HG02973 (cell line): ENCODE data around the gene FAM20C.

Experiments used
- ATAC-seq: cut with Tn5 transposase; IDR thresholded peaks from one replicate; pipeline ENCODE4 v1.9.1; 2021; ENCODE audit warnings: moderate library complexity; ENCODE audit not compliant: unreplicated experiment

The FAM20C gene

GRCh38 chr7:191981-192649 is at the start of gene FAM20C:
Gene FAM20C, plus strand, starts transcription at chr7:192571. Its CDS starts 629 bp downstream, at chr7:193200.
- no peak for ATAC-seq

GRCh38 chr7:143145-143751 is 49.1 kb upstream of the FAM20C start:
- no peak for ATAC-seq

DNA sequence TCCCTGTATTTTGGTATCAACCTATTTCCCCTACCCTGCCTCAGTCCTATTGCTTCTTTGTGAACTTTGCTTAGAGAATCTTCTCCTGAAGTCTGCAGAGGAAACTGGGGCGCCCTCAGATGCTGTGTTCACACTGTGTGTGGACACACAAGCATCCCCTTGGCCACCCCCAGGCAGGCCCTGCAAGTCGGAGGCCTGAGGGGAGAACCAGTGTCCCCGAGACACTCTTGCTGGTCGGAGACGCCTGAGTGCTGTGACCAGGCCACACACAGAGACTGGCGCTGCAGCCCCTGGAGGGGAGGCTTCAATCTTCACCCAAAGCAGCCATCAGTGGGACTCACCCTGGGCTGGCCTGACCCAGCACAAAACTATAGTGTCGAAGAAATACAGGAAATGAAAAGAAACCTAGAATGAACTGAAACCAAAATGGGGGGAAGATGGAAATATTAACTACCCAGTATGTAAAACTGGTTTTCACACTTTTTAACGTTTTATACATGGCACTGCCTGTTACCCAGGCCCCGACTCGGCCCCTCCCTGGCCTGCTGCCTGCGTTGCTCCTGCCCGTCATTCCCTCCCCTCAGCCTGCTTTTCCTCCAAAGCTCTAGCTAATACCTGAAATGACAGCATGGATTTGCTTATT is 48.4 kb upstream of the FAM20C start:
- no peak for ATAC-seq

DNA sequence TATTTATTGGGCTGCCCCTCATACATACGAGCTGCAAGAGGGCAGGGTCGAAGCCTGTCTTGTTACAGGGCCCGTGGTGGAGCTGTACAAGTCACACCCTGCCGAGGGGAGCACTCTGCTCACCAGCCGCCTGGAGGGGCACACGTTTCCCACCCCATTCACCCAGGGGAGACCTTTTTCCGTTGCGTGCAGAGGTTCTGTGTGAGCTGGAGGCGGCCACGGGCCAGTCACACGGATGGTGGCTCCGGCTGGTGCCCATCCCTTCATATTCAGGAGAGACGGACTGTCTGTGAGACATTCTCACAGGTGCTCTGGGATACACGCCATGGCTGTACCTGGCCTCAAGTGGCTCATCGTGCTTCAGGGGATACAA is 47.9 kb upstream of the FAM20C start:
- ATAC-seq: no peak

GRCh38 chr7:145863-146262 is 46.5 kb upstream of the FAM20C start:
- no peak for ATAC-seq

- ATAC-seq: no peak
Measured at GRCh38 chr7:148543-148931, 43.8 kb upstream of the FAM20C start.

- peak; percentile 93 for ATAC-seq
Measured at GRCh38 chr7:148932-149790, 43.2 kb upstream of the FAM20C start.

DNA sequence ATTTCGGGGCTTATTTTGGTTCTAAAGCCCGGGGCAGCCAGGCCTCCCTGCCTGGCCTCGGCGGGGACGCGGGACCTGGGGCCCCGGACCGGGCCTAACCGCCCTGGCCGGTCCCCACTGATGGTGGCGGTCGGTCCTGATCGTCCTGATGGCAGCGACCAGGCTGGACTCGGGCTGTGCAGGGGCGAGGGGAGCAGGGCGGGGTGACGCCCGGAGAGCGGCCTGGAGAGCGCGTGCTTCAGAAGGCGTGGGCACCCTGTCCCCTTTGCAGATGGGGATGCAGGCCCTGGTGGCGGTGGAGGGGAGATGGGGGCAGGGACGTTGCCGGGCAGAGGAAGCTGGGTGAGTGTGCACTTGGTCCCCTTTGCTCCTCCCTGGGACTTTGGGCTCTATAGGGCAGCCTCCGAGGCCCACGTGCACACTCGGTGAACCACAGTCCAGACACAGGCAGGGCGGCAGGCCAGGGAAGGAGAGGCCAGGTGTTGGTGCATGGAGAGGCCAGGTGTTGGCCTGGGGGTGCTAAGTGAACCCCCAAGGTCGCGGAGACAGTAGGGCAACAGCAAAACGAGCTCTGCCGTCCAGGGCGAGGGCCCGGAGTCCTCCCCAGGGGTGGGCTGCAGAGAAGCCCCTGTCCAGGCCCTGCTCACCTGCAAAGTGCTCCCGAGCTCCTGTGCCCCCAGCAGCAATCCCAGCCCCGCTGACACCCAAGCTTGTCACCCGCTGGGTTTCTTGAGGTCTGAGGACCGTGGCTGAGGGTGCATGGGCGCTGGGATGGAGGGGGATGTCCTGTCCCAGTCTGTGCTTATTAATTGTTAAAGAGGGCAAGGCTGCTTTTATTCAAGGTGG is 42.4 kb upstream of the FAM20C start:
- ATAC-seq: peak; percentile 15

DNA sequence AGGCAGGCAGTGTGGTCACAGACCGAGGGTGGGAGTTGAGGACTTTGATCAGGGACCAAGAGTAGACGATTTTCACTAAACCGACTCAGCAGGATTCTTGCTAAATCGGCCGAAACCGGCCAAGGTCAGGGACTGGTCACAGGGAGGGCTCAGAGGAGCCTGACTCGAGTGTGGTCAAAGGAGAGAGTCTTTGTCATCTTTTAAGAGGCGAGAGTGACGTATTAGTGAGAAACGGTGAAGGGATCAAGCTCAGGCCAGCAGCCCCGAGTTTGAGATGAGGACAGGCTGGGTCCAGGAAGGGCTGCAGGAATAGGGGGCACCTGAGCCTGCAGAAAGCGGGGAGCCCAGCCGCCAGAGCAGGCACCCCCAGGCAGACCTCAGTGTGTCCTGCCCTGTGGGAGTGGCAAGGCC is 41.6 kb upstream of the FAM20C start:
- ATAC-seq: no peak

GRCh38 chr7:151346-152050 is 40.9 kb upstream of the FAM20C start:
- no peak for ATAC-seq

DNA sequence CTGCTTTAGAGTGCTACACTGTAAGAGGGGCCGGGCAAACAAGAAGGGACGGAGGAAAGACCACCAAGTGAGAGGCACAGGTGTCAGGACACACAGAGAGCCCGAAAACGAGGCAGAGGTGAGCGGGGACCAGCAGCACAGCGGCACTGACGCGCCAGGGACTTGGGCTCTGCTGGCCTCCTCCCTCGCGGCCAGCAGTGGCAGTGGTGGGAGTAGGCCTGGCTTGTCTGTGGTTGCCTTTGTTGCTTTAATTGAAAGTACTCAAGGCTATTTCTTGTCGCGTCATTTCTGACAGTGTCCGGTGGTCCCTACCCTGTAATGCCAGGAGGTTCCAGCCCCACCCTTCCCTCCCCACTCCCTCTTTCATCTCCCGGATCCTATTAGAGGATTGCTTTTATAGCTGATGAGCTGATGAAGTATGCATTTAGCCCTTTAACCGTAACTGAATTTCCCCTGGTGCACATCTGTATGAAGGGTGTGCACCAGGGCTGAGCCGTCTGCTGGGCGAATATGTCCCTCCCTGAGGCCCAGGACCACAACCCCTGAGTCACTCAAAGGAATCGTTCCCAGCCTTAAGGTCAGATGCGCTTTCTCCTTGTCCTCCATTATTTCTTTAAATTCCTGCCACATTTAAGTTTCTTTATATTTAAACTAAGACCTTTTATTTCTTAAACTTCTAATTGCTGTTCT is 39.5 kb upstream of the FAM20C start:
- no peak for ATAC-seq

GRCh38 chr7:153604-154003 is 38.8 kb upstream of the FAM20C start:
- no peak for ATAC-seq

DNA sequence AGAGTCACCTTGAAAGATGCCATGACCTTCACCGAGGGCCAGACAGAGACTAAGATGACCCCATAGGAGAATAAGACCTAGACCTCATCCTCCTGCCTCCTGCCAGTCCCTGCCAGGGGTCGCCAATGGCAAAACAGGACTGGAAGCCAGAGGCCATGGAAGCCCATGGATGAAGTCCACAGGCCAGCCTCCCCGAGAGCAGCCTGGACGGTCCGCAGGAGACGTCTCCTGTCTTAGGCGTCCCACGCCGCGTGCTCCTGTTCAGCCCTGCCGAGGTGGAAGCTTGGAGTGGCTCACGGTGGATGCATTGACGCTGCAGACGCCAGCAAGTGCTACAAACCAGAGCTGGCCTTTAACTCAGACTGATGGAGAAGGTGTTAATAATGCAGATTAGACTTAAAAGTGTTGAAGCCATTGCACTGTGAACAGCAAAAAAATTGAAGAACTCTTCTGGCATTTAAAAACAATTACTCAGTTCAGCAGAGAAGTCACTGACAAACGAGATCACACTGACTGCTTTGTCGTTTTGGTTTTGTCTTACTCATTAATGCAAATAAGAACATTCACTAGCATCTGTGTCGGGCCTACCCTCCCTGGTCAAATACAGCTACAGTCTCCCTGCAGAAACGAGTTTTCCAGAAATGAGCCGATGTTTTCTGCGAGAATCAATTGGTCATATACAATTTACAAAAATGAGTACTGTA is 38.1 kb upstream of the FAM20C start:
- no peak for ATAC-seq

DNA sequence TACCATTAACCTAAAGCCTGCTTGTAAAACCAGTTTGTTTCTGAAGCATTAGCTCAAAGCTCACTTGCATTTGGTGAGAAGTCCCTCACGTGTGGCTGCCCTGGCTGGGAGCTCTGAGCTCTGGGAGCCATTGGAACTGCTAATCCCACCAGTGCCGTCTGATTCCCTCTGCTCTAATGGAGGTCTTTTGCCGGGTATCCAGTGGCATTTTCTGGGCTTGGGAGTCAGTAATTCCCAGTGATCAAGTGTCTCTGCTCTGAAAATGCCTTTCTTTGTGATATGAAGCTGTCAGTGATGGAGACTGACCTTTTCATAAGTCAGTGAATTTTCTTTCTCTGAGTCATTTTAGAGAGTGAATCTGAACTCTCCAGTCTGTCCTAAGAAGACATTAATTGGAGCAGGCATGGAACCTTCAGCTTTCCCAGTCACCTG is 36.9 kb upstream of the FAM20C start:
- ATAC-seq: no peak

DNA sequence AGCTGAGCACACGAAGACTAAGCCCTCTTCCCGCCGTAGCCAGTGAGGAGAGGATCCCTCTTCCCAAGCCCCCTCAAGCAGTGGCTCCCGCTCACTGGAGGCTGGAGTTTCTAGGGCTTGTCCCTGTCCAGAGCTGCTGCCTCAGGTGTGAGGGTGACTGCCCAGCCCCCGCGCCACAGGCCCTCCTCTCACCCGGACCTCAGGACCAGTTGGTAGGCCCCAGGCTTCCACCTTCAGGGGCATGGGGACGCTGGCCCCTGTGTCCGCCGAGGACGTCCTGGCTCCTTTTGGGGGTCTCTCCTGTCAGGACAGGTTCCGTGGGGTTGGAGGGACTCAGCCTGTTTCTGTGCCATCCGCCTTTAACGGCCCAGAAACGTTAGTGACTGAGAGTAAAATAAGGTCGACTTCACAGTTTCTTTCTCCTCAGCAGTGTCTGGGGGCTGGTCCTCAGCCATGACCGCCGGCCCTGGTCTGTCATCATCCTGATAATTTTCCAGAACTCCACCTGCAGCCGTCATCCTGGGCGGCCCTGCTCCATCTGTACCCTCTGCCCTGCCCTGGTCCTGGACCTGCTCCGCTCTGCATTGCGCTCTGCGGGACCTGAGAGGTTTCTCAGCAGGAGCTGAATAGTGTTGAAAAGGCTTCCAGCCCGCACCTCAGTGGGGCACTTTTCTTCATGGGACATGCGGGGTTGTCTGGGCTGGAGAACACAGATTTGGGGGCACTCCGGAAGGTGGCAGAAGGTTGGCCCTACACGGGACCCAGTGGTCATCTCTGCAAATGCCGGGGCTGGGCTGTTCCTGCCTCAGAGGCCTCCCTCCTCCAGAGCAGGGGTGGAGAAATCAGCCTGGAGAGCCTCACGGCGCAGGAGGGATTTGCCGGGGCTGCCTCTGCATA is 36.0 kb upstream of the FAM20C start:
- ATAC-seq: no peak

- no peak for ATAC-seq
Measured at GRCh38 chr7:157008-157310, 35.4 kb upstream of the FAM20C start.

GRCh38 chr7:157771-158625 is 34.4 kb upstream of the FAM20C start:
- ATAC-seq: no peak
